PC-9 (cell line): ENCODE results near the gene C10orf71.

Experiments
- EZH2 ChIP-seq: fragments of 200-600 bp; sonication (generic); IDR thresholded peaks from 2 replicates; pipeline ENCODE4 v1.8.0; 2017; ENCODE audit warnings: antibody characterized with exemption, low read depth
- TF ChIP-seq, protein P1 (sequence below): fragments of 200-600 bp; sonication (generic); conservative IDR thresholded peaks from 2 replicates; pipeline ENCODE4 v1.6.1; 2017; ENCODE audit warnings: mixed run types, antibody characterized with exemption, mild to moderate bottlenecking, moderate library complexity

DNA sequence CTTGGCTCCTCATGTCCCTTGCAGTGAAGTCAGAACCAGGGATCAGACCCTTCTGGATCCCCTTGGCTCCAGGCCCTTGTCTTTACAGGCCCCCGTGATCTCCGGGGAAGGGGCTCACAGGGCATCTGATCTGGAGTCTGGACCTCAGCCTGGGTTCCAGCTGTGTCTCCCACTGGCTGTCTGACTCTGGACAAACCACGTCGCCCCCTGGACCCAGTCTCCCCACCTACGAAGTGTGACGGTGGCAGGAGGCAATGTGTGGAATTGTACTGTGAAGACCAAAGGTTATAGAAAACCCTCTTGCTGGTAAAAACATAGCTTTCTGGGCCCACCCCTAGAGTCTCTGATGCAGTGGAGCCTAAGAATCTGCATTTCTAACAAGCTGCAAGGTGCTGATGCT is 15.5 kb upstream of the C10orf71 start:
- TF ChIP-seq, protein P1, sequence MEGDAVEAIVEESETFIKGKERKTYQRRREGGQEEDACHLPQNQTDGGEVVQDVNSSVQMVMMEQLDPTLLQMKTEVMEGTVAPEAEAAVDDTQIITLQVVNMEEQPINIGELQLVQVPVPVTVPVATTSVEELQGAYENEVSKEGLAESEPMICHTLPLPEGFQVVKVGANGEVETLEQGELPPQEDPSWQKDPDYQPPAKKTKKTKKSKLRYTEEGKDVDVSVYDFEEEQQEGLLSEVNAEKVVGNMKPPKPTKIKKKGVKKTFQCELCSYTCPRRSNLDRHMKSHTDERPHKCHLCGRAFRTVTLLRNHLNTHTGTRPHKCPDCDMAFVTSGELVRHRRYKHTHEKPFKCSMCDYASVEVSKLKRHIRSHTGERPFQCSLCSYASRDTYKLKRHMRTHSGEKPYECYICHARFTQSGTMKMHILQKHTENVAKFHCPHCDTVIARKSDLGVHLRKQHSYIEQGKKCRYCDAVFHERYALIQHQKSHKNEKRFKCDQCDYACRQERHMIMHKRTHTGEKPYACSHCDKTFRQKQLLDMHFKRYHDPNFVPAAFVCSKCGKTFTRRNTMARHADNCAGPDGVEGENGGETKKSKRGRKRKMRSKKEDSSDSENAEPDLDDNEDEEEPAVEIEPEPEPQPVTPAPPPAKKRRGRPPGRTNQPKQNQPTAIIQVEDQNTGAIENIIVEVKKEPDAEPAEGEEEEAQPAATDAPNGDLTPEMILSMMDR: no peak
- TF ChIP-seq EZH2: no peak
